Natural killer cell (primary cell): Measurements from ENCODE around the gene IGSF23. TPM values are rescaled to one million over a fixed set of nuclear protein-coding genes. Genes with fewer than 3 reads are reported as not detected.
"Not testable (repeated sequence)": the region's sequence is repeated elsewhere in the genome, so short reads cannot be mapped to it uniquely, and the experiment has no call there.

Experiments
- ATAC-seq, 3 donors: fragments of 150-1000 bp in 2 of 3; fragments of 200-7000 bp in 1 of 3; cut with Tn5 transposase; 1 replicate in 1 of 3; 2 replicates in 2 of 3; pipeline ENCODE4 v1.10.0; 2021; ENCODE audit warnings: mild to moderate bottlenecking in 2 of 3, moderate library complexity in 2 of 3
- DNase-seq, 2 donors: peaks; one replicate each; pipeline versions ENCODE4 v3.0.0 to v3.0.0-alpha.2; 2013 to 2021; ENCODE audit warnings: mixed read lengths in 1 of 2
- H3K27ac ChIP-seq: one replicate; pipeline ENCODE4 v1.5.1; 2013; ENCODE audit warnings: mild to moderate bottlenecking, low read length
- H3K27me3 ChIP-seq: one replicate; pipeline ENCODE4 v1.6.1; 2013; ENCODE audit warnings: low read length; ENCODE audit not compliant: control insufficient read depth, insufficient read depth
- H3K36me3 ChIP-seq: one replicate; pipeline ENCODE4 v1.6.1; 2013; ENCODE audit warnings: low read length; ENCODE audit not compliant: control insufficient read depth, insufficient read depth
- H3K4me1 ChIP-seq: one replicate; pipeline ENCODE4 v1.6.1; 2013; ENCODE audit warnings: low read length; ENCODE audit not compliant: control insufficient read depth, insufficient read depth
- H3K4me3 ChIP-seq: one replicate; pipeline ENCODE4 v1.5.1; 2013; ENCODE audit warnings: low read length
- H3K9me3 ChIP-seq: one replicate; pipeline ENCODE4 v1.6.1; 2013; ENCODE audit warnings: low read length; ENCODE audit not compliant: control insufficient read depth, insufficient read depth
- H3K27ac Mint-ChIP-seq, 2 donors: one replicate each; pipeline ENCODE4 v1.8.0; 2022; ENCODE audit warnings: mild to moderate bottlenecking in 2 of 2, mixed read lengths in 2 of 2, moderate library complexity in 1 of 2
- H3K27me3 Mint-ChIP-seq, 2 donors: one replicate each; pipeline ENCODE4 v1.8.0; 2022; ENCODE audit warnings: low read depth in 2 of 2, mixed read lengths in 2 of 2
- H3K36me3 Mint-ChIP-seq: one replicate; pipeline ENCODE4 v1.8.0; 2022; ENCODE audit warnings: mixed read lengths
- H3K4me1 Mint-ChIP-seq, 2 donors: one replicate each; pipeline ENCODE4 v1.8.0; 2022; ENCODE audit warnings: mixed read lengths in 2 of 2
- H3K4me3 Mint-ChIP-seq: one replicate; pipeline ENCODE4 v1.8.0; 2022; ENCODE audit warnings: mild to moderate bottlenecking, moderate library complexity, mixed read lengths
- H3K9me3 Mint-ChIP-seq, 2 donors: one replicate each; pipeline ENCODE4 v1.8.0; 2022; ENCODE audit warnings: mixed read lengths in 2 of 2
- CTCF ChIP-seq: fragments of 200-600 bp; IDR thresholded peaks from one replicate; pipeline ENCODE4 v1.8.0; 2022; ENCODE audit warnings: antibody characterized with exemption
- WGBS: methylation state at CpG from one replicate; pipeline ENCODE4 v1.1.7; 2013; ENCODE audit warnings: missing lambda C conversion rate; ENCODE audit not compliant: insufficient coverage; 5-methylcytosine and 5-hydroxymethylcytosine counted together
- intact Hi-C: fragments of 100-400 bp; cut with micrococcal nuclease; formaldehyde crosslinking; loops from one replicate; pipeline ENCODE4 v1.14.2; 2022
- total RNA-seq, 4 donors: library from RNA; stranded (reverse); fragments of 120-200 nt in 1 of 4; gene quantifications; one replicate each; pipeline versions ENCODE4 v1.2.3 to v1.2.4, GENCODE V29; 2013 to 2022

The IGSF23 gene
- total RNA-seq, 3 donors from 2014 or later (not counting 1 experiment from before 2014, with no cell fraction given), result not detected

GRCh38 chr19:44683434-44684210 is 70.3 kb downstream of the IGSF23 start:
- peaks cover 0 to 5% of the 10 kb centered on the region in 2 donors for H3K4me1 Mint-ChIP-seq
- Histone ChIP-seq H3K27ac (no peak overlapping the region), H3K4me1 (peaks cover 4% of the 10 kb centered on the region), H3K4me3 (no peak overlapping the region), H3K27me3 (no peaks in the 10 kb centered on the region), H3K9me3 (no peaks in the 10 kb centered on the region), H3K36me3 (no peaks in the 10 kb centered on the region)
- H3K4me3 Mint-ChIP-seq, result no peak overlapping the region
- WGBS, result 74% methylated on average over 9 of the region's 9 CpGs
- DNase-seq (no peak), ATAC-seq (no peak)
- no peaks in the 10 kb centered on the region for H3K36me3 Mint-ChIP-seq
- TF ChIP-seq CTCF, result no peak
- H3K9me3 Mint-ChIP-seq, result no peaks in the 10 kb centered on the region
- intact Hi-C loops, result no loop called here
- H3K27ac Mint-ChIP-seq, result no peak overlapping the region
- H3K27me3 Mint-ChIP-seq, result peaks cover 3 to 6% of the 10 kb centered on the region in 2 donors

- intact Hi-C loops, H3K36me3 Mint-ChIP-seq, DNase-seq, H3K27ac Mint-ChIP-seq, ATAC-seq, H3K27me3 ChIP-seq, H3K27me3 Mint-ChIP-seq, H3K36me3 ChIP-seq, H3K4me3 Mint-ChIP-seq, H3K9me3 ChIP-seq, H3K27ac ChIP-seq, H3K4me3 ChIP-seq, H3K9me3 Mint-ChIP-seq: not testable (repeated sequence)
- WGBS, result 90% methylated on average over 3 of the region's 3 CpGs
- peaks cover 10% of the 10 kb centered on the region for H3K4me1 ChIP-seq
- peaks cover 0 to 10% of the 10 kb centered on the region in 2 donors for H3K4me1 Mint-ChIP-seq
Observed at GRCh38 chr19:44684396-44684795, 71.0 kb downstream of the IGSF23 start.

GRCh38 chr19:44684892-44685863 is 71.8 kb downstream of the IGSF23 start:
- H3K4me3 Mint-ChIP-seq, result no peak overlapping the region
- intact Hi-C loops, result loop anchor here (5.0 kb wide), 1 partner anchor 267 kb away; no protein-coding TSS in a partner anchor
- H3K9me3 ChIP-seq, result no peaks in the 10 kb centered on the region
- WGBS, result 45% methylated on average over 23 of the region's 25 CpGs
- no peak for TF ChIP-seq CTCF
- peaks cover 3 to 6% of the 10 kb centered on the region in 2 donors for H3K27me3 Mint-ChIP-seq
- peak in 1 of 2 donors; percentile 22 for DNase-seq
- H3K36me3 ChIP-seq, result no peaks in the 10 kb centered on the region
- no peaks in the 10 kb centered on the region for H3K36me3 Mint-ChIP-seq
- no peak overlapping the region for H3K27ac ChIP-seq
- H3K4me1 ChIP-seq, result peaks cover 14% of the 10 kb centered on the region
- peaks cover 0 to 17% of the 10 kb centered on the region in 2 donors for H3K4me1 Mint-ChIP-seq
- H3K9me3 Mint-ChIP-seq, result no peaks in the 10 kb centered on the region
- peak in 1 of 3 donors; percentile 11 for ATAC-seq
- H3K4me3 ChIP-seq, result no peak overlapping the region
- no peaks in the 10 kb centered on the region for H3K27me3 ChIP-seq
- H3K27ac Mint-ChIP-seq, result no peak overlapping the region

- TF ChIP-seq CTCF, result no peak
- intact Hi-C loops, result loop anchor here (5.0 kb wide), 1 partner anchor 266 kb away; no protein-coding TSS in a partner anchor
- ATAC-seq, result no peak
- H3K36me3 ChIP-seq, result no peaks in the 10 kb centered on the region
- H3K9me3 ChIP-seq, result no peaks in the 10 kb centered on the region
- Mint-ChIP-seq H3K27me3 (peaks cover 3 to 6% of the 10 kb centered on the region in 2 donors), H3K4me3 (no peak overlapping the region), H3K36me3 (no peaks in the 10 kb centered on the region), H3K4me1 (peaks cover 0 to 17% of the 10 kb centered on the region in 2 donors), H3K27ac (no peak overlapping the region), H3K9me3 (no peaks in the 10 kb centered on the region)
- H3K4me1 ChIP-seq, result peaks cover 14% of the 10 kb centered on the region
- no peaks in the 10 kb centered on the region for H3K27me3 ChIP-seq
- no peak overlapping the region for H3K4me3 ChIP-seq
- WGBS, result 30% methylated on average over 3 of the region's 4 CpGs
- no peak overlapping the region for H3K27ac ChIP-seq
- no peak for DNase-seq
Observed at GRCh38 chr19:44685877-44686276, 72.5 kb downstream of the IGSF23 start.
